PFSK-1 (cell line): ENCODE results near the gene ANO6.

Experiments used
- POLR2AphosphoS5 ChIP-seq: IDR thresholded peaks from 2 replicates; pipeline ENCODE4 v1.6.1; 2012; ENCODE audit warnings: low read depth, mild to moderate bottlenecking, control low read depth, low read length, moderate library complexity
- TAF1 ChIP-seq: IDR thresholded peaks from 2 replicates; pipeline ENCODE4 v1.6.1; 2012; ENCODE audit warnings: low read length, control low read depth, borderline replicate concordance; ENCODE audit not compliant: insufficient read depth
- TF ChIP-seq, protein P1 (sequence below), 2 experiments: IDR thresholded peaks; 2 replicates each; pipeline versions ENCODE4 v1.6.1 to v1.8.0; 2011 to 2012; ENCODE audit warnings: low read depth in 2 of 2, low read length in 2 of 2, control low read depth in 1 of 2, inconsistent platforms in 1 of 2, mild to moderate bottlenecking in 1 of 2, moderate library complexity in 1 of 2; ENCODE audit not compliant: insufficient read depth in 1 of 2

DNA sequence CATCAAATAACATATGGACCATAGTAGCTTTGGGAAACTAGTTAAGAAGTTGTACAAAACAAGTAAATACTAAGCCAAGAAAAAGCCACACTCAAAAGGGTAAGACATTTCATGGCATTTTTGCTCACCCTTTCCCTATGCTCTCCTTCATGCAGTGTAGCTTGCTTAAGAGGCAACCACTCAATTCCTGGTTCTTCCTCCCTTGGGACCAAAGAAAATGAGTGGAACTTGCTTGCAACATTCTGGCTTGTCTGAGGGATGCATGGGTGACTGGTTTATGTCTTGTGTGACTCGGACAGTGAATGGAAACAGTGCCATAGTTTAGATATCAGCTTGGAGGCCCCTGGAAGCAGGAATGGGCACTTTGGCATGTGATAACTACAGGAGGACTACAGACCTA, 261.6 kb downstream of the ANO6 start:
- TF ChIP-seq, protein P1, sequence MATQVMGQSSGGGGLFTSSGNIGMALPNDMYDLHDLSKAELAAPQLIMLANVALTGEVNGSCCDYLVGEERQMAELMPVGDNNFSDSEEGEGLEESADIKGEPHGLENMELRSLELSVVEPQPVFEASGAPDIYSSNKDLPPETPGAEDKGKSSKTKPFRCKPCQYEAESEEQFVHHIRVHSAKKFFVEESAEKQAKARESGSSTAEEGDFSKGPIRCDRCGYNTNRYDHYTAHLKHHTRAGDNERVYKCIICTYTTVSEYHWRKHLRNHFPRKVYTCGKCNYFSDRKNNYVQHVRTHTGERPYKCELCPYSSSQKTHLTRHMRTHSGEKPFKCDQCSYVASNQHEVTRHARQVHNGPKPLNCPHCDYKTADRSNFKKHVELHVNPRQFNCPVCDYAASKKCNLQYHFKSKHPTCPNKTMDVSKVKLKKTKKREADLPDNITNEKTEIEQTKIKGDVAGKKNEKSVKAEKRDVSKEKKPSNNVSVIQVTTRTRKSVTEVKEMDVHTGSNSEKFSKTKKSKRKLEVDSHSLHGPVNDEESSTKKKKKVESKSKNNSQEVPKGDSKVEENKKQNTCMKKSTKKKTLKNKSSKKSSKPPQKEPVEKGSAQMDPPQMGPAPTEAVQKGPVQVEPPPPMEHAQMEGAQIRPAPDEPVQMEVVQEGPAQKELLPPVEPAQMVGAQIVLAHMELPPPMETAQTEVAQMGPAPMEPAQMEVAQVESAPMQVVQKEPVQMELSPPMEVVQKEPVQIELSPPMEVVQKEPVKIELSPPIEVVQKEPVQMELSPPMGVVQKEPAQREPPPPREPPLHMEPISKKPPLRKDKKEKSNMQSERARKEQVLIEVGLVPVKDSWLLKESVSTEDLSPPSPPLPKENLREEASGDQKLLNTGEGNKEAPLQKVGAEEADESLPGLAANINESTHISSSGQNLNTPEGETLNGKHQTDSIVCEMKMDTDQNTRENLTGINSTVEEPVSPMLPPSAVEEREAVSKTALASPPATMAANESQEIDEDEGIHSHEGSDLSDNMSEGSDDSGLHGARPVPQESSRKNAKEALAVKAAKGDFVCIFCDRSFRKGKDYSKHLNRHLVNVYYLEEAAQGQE (IDR thresholded peaks at IDR 0.05; ENCODE audit: insufficient read depth in 1 of 2, low read depth in 2 of 2, low read length in 2 of 2): no peak
- no peak for TF ChIP-seq POLR2AphosphoS5
- TF ChIP-seq TAF1: no peak
